H1 (cell line): Measurements from ENCODE around the gene FAM240A.

ENCODE experiments used
- CBX5 ChIP-seq: fragments of 300-800, 300-1000 bp; sonication (generic); IDR thresholded peaks from 2 replicates; pipeline ENCODE4 v1.7.1; 2016; ENCODE audit warnings: antibody characterized with exemption, low read length, low read depth
- CHD2 ChIP-seq: IDR thresholded peaks from 2 replicates; pipeline ENCODE4 v1.6.1; 2012; ENCODE audit warnings: low read length, improper control_type of control experiment
- CTCF ChIP-seq, 3 experiments: IDR thresholded peaks; 1 replicate in 2 of 3; 2 replicates in 1 of 3; pipeline versions ENCODE4 v1.5.1 to v1.6.1; 2011; ENCODE audit warnings: low read length in 3 of 3, mild to moderate bottlenecking in 3 of 3, inconsistent platforms in 2 of 3, low read depth in 1 of 3, moderate library complexity in 1 of 3; ENCODE audit not compliant: insufficient read depth in 1 of 3; ENCODE audit errors: control extremely low read depth in 1 of 3
- EGR1 ChIP-seq: IDR thresholded peaks from 2 replicates; pipeline ENCODE4 v1.6.1; 2011; ENCODE audit warnings: low read depth, low read length, borderline replicate concordance
- EZH2 ChIP-seq: fragments of 200-600 bp; sonication (generic); IDR thresholded peaks from 2 replicates; pipeline ENCODE4 v1.7.1; 2012; ENCODE audit warnings: low read depth, mild to moderate bottlenecking, moderate library complexity, low read length, inconsistent platforms; ENCODE audit not compliant: severe bottlenecking
- KDM5A ChIP-seq: fragments of 200-600 bp; IDR thresholded peaks from 2 replicates; pipeline ENCODE4 v1.7.1; 2012; ENCODE audit warnings: mild to moderate bottlenecking, low read length, inconsistent platforms, mixed read lengths
- POLR2A ChIP-seq, 2 experiments: IDR thresholded peaks; 1 replicate in 1 of 2; 2 replicates in 1 of 2; pipeline ENCODE4 v1.6.1; 2011; ENCODE audit warnings: low read depth in 2 of 2, low read length in 2 of 2, mild to moderate bottlenecking in 2 of 2; ENCODE audit errors: control extremely low read depth in 1 of 2
- POLR2AphosphoS5 ChIP-seq: IDR thresholded peaks from 2 replicates; pipeline ENCODE4 v1.6.1; 2011; ENCODE audit warnings: low read depth, low read length
- RAD21 ChIP-seq, 2 experiments: IDR thresholded peaks in 1 of 2; conservative IDR thresholded peaks in 1 of 2; 2 replicates each; pipeline ENCODE4 v1.6.1; 2011; ENCODE audit warnings: low read depth in 2 of 2, low read length in 2 of 2, improper control_type of control experiment in 1 of 2, inconsistent platforms in 1 of 2, mild to moderate bottlenecking in 1 of 2, moderate library complexity in 1 of 2
- RFX5 ChIP-seq: IDR thresholded peaks from 2 replicates; pipeline ENCODE4 v1.6.1; 2011; ENCODE audit warnings: low read depth, low read length, improper control_type of control experiment, borderline replicate concordance
- SAP30 ChIP-seq: fragments of 300-600 bp; sonication (generic); IDR thresholded peaks from 2 replicates; pipeline ENCODE4 v1.7.1; 2012; ENCODE audit warnings: low read length, moderate library complexity, mild to moderate bottlenecking, inconsistent platforms; ENCODE audit not compliant: insufficient read depth, insufficient replicate concordance
- SIN3A ChIP-seq, 2 experiments: IDR thresholded peaks in 1 of 2; conservative IDR thresholded peaks in 1 of 2; 2 replicates each; pipeline ENCODE4 v1.6.1; 2011 to 2012; ENCODE audit warnings: low read length in 2 of 2, improper control_type of control experiment in 1 of 2, low read depth in 1 of 2, mild to moderate bottlenecking in 1 of 2
- TAF1 ChIP-seq: IDR thresholded peaks from 2 replicates; pipeline ENCODE4 v1.6.1; 2011; ENCODE audit warnings: mild to moderate bottlenecking, low read depth, low read length

- TF ChIP-seq CBX5 (no peak), CTCF (IDR thresholded peaks at IDR 0.05; ENCODE audit: control extremely low read depth in 1 of 3, insufficient read depth in 1 of 3, low read depth in 1 of 3, low read length in 3 of 3) (no peak), EZH2 (no peak), RAD21 (IDR thresholded peaks at IDR 0.05 in 1 of 2, conservative IDR thresholded peaks at IDR 0.05 in 1 of 2; ENCODE audit: low read depth in 2 of 2, low read length in 2 of 2) (no peak), KDM5A (no peak), RFX5 (no peak), POLR2A (IDR thresholded peaks at IDR 0.05; ENCODE audit: control extremely low read depth in 1 of 2, low read depth in 2 of 2, low read length in 2 of 2) (no peak), POLR2AphosphoS5 (no peak), TAF1 (no peak), SAP30 (no peak), CHD2 (no peak), SIN3A (conservative IDR thresholded peaks at IDR 0.05 in 1 of 2, IDR thresholded peaks at IDR 0.05 in 1 of 2; ENCODE audit: low read depth in 1 of 2, low read length in 2 of 2) (no peak), EGR1 (no peak)
These were observed 57.1 kb downstream of the FAM240A start for GRCh38 chr3:46669191-46669999.
